NCI-H1436 (cell line): ENCODE results near the gene FAM120A.

Experiments used
- DNase-seq: peaks from one replicate; lab custom pipeline; 2025; lab: John Stamatoyannopoulos, UW

The FAM120A gene

DNA sequence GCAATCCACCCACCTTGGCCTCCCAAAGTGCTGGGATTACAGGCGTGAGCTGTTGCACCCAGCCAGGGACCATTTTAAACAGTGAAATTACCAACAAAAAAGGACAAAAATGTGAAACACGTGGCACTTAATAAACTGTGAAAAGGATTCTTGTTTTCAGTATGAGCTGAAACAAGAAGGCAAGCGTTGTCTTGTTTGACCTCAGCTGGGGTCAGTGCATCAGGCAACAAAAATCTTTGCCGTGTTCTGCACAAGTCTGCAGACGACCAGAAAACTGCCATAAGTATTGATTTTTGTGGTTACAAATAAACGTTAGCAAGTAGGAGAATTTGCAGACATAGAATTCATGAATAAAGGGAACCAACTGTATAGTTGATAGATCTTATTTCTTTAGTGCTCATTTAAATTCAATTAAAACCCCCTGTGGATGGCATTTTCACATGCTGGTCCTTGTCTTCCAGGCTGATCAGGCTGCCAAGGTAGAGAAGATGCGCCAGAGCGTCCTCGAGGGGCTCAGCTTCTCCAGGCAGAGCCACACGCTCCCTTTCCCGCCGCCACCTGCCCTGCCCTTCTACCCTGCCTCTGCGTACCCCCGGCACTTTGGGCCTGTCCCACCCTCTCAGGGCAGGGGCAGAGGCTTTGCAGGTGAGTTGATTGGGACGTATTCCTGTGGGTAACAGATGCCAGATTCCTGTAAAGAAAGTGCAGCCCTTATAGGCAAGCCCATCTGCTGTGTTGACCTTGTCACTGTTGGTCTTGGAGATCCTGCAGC, 106.1 kb downstream of the FAM120A start:
- DNase-seq = no peak

DNA sequence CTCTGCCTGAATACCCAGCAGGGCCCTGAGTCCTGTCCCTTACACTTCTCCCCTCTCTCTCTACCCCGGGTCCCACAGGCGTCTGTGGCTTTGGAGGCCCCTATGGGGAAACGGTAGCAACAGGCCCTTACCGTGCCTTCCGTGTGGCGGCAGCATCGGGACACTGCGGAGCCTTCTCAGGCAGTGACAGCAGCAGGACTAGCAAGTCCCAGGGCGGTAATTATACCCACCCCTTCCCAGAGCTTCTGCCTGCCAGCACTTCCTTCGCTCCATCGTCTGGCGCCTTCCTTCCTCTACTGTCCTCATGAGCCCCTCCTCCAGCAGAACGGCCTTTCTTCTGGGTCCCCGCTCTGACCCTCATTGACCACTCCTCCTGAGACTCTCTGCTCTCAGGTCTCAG, 107.0 kb downstream of the FAM120A start:
- DNase-seq = no peak

DNA sequence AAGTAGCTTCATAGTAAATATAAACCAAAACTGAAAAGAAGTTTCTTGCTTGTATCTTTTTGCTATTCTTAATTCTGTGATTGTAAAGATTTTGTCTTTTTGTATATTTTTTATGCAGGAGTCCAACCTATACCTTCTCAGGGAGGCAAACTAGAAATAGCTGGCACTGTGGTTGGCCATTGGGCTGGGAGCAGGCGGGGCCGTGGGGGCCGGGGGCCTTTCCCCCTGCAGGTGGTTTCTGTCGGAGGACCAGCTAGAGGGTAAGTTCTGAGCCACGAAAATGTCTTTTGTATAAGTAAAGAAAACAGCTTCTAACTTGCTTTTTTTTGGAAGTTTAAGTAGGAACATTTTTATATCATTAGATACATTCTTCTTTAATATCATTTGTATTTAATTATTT, 109.5 kb downstream of the FAM120A start:
- DNase-seq = no peak

DNA sequence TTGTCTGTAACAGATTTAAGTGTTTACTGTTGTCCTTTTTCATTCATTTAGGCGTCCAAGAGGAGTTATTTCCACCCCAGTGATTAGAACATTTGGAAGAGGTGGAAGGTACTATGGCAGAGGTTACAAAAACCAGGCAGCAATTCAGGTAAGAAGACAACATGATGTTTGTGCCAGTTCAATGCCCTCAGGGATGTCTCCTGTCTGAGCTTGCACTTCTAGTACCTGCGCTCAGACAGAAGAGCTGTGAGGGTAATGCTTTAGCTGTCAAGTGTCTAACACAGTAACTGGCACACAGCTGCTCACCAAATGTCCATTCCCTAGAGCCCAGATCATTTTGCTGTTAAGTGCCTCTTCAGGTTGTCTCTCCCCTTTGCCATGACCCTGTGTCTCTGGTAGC, 110.7 kb downstream of the FAM120A start:
- no peak for DNase-seq

DNA sequence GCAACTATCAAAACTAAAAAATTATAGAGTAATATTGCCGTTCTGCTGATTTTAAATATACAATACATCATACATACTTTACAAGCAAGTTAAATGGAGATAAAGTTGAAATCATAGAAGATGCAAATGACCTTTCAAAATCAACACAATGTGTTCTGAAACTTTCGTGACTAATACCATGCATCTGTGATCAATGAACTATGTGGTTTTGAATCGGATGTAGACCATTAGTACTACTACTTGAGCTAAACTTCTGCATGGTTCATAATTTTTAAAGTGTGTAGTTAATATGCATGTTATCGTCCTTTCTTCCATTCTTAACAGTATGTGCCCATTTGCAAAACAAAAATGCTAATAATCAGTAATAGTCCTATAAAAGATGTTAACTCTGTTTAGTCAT, 113.6 kb downstream of the FAM120A start:
- DNase-seq = no peak

DNA sequence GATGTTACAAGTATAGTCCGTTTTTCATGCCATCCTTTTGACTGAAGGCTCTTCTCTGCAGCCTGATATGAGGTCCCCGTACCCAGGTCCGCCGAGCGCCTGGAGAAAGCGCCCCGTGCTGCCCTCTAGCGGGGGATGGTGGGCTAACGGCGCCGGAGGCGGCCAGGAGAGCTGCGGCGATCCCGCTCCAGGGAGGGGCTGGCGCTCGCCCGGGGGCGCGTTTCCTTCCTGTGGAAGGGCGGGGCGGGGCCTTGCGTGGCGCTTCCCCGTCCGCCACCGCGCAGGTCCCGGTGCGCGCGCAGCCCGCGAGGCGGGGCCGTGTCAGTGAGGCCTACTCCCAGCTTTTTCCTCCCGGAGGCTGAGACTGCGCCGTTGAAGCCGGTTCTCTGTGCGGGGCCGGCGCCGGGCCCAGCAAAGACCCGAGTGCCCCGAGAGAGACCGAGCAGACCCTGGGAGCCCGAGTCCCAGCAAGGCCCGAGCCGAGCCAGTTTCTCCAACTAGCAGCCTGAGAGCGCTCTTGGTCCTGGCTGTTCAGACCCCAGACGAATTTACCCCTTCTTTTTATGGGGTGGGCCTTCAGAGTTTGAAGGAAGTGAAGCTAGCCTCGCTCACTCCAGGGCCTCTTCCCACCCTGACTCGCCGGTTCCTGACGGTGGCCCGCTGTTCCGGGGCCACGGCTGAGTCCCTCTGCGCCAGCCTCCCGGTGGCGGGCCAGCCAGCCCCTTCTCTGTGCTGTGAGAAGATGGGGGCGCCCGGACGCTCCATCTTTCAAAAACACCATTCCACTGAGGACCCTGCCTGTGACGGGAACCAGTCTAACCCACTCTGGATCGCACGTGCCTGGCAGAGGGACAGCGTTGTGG, 115.2 kb downstream of the FAM120A start:
- peak; percentile 97 for DNase-seq

DNA sequence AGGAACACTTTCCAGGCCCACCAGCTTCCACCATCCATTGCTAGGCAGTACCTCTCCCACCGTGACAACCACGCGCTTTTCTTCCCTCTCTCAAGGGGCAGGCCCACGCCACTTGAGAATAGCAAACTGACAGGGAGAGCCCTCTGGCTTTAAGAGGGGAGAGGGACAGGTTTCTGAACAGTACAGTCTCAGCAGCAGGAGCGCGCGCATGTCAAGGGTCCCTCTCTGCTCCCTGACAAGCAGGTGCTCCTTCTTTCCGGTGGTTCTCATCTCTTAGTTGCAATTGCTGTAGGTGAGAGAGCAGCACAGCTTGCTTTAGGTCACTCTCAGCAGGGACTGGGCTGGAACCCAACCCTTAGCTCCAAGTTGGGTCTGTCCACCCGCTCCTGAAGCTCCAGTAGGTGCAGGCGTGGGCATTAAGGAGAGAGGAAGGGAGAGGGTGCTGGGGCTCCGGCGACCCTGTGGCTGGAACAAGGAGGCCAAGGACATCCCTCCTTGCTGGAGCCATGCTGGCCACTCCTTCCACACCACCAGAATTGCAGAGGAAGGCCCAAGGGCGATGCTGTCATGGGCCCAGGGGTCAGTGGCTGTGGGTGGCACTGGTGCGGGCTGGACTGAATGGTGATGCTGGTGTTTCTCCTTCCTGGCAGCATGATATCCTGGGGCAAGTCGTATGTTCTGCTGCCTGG, 115.9 kb downstream of the FAM120A start:
- peak; percentile 38 for DNase-seq

DNA sequence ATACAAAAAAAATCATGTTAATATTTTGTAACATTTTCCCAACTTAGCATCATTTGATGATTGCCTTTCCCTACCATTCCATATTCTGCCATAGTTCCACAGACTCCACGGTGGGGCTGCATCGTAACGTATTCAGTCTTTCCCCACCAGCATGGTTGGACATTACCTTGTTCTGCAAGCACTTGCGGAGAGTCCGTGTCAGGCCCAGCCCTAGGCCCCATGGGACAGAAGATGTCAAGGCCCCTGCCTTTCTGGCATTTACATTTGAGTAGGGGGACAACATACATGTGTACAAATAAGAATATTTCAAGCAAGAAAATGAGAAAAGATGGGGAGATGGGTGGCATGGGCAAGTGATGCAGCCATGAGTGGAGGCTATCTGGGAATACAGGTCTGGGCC, 116.7 kb downstream of the FAM120A start:
- DNase-seq = no peak

DNA sequence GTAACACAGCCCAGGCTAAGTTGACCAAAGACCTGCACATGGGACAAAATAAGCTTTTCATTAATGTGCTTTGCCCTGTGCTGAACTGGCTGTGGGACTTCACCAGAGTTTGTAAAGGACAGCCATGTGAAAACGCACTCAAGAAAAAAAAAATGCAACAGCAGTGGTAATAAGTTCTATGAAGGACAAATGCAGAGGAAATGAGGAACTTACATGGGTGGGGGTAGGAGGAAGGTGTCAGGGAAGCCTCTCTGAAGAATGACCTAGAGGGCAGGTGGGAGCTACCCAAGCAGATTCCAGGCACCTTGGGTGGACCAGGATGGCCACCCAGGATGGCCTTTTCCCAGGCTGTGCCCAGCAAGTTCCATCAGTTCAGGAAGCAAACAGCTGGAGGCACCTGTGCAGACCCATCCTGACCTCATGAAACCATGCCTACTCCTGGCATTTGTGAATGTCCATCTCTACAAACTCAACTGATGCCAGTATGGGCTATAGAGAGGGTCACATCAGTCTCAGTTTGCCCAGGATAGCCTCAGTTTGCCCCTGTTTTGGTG, 118.2 kb downstream of the FAM120A start:
- no peak for DNase-seq

DNA sequence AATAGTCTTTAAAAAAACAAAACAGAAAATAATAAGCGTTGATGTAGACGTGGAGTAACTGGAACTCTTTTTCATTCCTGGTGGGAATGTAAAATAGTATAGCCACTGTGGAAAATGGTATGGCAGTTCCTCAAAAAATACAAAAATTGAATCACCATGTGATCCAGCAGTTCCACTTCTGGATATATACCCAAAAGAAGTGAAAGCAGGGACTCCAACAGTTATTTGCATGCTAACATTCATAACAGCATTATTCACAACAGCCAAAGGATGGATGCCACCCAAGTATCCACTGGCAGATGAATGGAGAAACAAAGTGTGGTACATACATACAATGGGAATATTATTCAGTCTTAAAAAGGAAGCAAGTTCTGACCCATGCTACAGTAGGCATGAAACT, 120.7 kb downstream of the FAM120A start:
- no peak for DNase-seq

DNA sequence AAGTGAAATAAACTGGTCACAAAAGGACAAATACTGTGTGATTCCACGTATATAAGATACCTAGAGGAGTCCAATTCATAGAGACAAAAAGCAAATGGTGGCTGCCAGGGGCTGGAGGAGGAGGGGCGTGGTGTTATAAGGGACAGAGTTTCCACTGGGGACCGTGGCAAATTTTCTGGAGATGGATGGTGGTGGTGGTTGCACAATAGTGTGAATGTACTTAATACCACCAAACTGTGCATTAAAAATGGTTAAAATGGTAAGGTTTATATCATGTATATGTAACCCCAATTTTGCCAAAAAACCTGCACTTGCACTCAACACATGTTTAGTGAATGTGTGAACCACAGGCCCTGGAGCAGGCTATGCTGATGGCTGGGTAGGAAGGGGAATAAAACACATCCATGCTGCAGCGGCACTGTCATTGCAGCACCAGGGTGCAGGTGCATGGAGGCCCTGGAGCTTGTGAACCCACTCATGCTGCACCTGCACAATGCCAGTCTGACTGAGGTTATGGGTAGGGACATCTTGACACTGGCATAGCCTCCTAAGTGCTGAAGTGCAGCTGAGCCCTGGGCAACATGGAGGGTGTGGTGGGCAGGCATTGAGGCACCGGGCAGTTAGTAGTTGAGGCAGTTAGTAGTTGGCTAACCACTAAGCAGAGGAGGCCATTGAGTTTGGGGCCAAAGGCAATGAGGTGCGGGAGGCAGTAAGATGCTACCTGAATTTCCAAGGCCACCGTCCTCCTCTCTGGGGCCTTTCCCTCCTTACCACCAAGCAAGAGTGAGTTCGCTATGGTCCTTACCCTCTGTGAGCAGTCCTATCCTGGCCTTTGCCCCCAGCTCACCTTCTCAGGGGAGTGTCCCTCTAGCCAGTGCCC, 121.4 kb downstream of the FAM120A start:
- DNase-seq = no peak

DNA sequence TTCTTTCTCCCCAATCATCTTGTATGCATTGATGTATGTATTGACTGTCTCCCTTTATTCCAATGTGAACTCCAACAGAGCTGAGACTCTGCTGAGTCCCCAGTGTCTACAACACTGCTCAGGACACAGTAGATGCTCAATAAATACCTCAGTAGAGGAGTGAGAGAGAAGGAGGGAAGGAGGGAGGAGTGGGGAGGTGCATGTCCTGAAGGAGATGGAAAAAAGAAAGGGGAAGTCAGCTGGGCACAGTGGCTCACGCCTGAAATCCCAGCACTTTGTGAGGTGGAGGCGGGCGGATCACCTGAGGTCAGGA, 122.0 kb downstream of the FAM120A start:
- DNase-seq = no peak

DNA sequence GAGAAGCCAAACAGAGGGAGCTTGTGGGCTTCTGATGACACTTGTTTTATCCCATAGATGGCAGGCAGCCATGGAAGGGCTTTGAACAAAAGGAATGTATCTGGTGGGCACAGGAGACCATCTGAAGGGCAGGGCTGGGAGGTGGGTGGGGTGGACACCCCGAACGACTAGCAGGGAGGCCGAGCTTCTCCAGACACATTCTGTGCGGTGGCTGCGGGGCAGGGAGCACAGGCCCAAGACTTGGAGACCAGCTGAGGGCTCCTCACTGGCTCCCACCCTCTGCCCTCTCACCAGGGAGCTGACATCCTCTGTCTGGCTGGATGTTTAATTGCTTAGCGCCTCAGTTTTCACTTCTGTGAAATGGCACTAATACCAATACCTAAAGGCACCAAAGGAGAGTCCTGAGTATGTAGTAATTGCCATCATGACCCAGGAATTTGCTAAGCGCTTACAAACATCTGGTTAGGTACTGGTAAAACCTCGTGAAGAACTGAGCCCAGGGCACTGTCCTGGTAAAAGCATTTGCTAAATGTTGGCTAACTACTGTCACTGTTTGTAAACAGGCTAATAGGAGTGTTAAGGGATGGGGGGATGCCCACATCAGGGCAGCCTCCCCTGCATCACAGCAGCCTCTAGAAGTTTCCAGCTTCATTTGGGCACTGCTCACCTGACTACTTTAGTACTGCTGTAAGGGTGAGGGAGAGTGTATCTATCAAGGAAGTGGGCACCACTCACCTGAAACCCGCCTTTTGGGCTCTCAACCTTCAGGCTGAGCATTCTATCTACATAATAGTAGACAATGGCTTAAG, 122.8 kb downstream of the FAM120A start:
- no peak for DNase-seq

DNA sequence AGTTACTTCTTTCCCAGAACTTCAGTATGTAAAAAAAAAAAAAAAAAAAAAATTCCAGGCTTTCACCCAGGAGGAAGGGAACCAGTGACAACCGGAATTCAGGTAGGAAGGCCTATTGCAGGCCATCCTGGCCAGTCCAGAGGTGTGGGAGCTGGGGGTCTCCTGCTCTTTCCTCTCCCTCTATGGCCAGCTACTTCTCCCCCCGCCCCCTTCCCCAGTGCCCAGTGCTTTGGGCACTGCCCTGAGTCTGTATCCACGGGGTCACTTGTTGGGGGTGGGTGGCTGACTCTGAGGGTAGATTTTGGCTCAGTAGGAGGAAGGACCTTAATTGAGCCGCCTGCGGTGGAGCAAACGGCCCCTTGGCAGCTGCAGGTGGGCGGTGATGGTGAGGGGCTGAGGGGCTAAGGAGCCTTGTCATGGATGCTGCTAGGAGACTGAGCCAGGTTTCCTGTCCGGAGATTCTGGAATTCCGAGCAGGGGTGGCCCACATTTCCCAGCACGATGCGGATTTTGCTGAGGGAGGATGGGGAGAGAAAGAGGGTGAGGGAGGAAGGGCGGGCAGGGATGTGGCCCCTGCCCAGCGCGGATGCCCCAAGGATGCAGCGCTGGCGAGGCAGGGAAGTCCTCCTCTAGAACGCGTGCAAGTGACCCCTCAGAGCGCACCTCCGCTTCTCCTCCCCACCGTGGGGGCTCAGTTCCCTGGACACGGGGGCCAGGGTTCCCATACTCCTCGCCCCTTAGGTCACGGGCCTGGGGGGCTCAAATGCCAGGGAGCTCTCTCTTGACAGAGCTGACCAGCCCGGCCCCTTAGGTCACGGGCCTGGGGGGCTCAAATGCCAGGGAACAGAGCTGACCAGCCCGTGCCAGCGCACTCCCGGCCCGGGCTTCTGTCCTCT, 123.7 kb downstream of the FAM120A start:
- no peak for DNase-seq

DNA sequence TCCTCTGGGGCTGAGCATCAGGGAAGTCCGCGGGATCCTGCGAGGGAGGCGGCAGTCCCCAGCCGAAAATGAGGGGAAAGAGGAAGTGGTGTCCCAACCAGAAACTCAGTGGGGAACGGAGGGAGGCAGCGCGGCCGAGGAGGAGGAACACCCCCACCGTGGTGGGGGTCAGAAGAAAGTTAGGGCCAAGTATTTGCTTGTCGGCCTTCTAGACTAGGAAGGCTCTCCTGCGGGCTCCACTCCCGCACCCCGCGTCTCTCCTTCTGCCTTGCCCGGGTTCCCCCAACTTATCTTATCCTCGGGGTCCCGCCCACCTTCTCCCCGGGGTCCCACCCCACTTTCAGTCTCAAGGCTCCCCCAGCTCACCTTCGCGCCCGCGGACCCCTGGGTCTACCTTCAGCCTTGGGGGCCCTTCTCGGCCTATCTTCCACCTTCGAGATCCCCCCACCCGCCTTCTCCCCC, 124.3 kb downstream of the FAM120A start:
- no peak for DNase-seq

DNA sequence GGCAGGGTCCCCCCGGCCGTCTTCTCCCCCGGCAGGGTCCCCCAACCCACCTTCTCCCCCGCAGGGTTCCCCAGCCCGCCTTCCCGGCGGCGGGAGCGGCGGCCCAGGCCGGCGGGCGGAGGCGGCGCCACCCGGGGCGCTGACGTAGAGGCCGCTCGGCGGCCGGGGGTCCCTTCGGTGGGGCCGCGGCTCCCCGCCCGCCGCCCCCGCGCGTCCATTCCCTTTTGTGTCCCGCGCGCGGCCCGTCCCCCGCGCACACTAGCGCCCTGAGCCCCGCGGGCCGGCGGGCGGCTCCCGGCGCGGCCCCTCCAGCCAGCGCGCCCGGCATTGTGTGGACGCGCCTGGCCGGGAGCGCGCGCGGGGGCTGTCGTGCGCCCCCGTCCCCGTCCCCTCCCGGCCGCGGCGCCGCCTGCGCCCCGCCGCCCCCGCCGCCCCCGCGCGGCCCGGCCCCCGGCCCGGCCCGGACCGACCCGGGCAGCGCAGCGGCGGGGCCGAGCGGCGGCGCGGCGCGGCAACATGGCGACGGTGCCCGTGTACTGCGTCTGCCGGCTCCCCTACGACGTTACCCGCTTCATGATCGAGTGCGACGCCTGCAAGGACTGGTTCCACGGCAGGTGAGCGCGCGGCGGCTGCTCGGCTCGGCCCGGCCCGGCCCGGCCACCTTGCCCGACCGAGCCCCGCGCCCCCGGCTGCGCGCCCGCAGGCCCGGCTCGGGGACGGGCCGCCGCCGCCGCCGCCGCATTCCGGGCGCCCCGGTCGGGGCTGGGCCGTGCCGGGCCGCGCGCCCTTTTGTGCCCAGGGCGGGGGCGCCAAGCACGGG, 125.0 kb downstream of the FAM120A start, which contains the start of gene PHF2:
Gene PHF2, plus strand, starts transcription at position 327 of the 820 bp plus-strand sequence. Its CDS starts 190 bp downstream, at position 517.
- DNase-seq = no peak

DNA sequence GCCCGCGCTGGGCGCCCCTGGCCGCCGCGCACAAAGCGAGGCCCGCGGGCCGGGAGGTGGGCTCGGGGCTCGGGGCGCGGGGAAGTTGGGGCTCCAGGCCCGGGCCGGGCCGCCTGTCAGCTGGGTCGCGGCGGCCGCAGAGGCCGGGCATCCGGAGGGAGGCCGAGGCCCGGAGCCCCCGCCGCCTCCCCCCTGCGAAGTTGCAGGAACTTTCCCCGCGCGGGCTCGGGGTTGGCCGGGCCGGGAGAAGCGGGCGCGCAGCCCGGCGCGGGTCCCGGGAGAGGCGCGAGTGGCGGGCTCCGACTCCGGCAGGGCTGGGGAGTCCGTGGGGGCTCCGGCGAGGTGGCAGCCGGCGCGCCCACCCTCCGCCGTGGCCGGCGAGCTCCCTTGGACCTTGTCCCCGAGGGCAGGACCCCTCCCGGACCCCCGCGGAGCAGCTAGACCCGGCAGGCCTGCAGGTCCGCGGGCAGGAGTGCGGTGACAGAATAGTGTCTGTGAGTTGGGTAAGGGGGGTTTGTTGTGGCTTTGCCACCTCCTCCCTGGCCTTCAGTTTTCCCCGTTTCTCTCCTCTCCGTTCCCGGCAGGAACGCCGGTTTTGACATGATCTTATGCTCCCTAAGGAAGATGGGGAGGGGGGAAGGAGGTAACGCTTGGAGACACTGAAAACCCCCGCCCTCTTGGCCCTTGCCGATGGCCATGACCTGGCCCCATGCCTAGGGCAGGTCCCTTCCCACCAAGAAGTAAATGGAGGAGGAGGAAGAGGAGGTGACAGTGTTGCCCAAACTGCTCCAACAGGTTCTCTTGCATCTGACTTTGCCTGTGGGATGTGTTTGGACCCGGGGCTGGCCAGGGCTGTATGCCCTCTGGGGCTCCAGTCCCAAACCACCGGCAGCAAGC, 125.8 kb downstream of the FAM120A start:
- DNase-seq = no peak
